HL-60 (cell line): ENCODE measurements around the gene GDPD4.
A peak's percentile ranks its signal among the peaks of the same experiment; 100 is the strongest.

ENCODE experiments used
- DNase-seq, 2 experiments: peaks; one replicate each; pipeline ENCODE4 v3.0.0-alpha.2; 2010 to 2020; ENCODE audit warnings: low read depth in 1 of 2, low spot score in 1 of 2
- H3K27ac ChIP-seq: fragments of 250-450 bp; sonication (Bioruptor Pico); replicated peaks from 2 replicates; pipeline ENCODE4 v1.5.1; 2020; ENCODE audit warnings: mild to moderate bottlenecking, moderate library complexity
- H3K27me3 ChIP-seq: fragments of 250-450 bp; sonication (Bioruptor Pico); 2 replicates; pipeline ENCODE4 v1.5.1; 2021; ENCODE audit warnings: mild to moderate bottlenecking, moderate library complexity; ENCODE audit not compliant: insufficient read depth, poor library complexity, severe bottlenecking
- H3K4me3 ChIP-seq: replicated peaks from 2 replicates; pipeline ENCODE4 v1.5.1; 2011; ENCODE audit warnings: mild to moderate bottlenecking, control low read depth, low read length; ENCODE audit not compliant: insufficient read depth
- CTCF ChIP-seq: IDR thresholded peaks from one replicate; pipeline ENCODE4 v1.5.1; 2011; ENCODE audit warnings: low read length, control low read depth, inconsistent platforms; ENCODE audit not compliant: insufficient read depth
- GABPA ChIP-seq: IDR thresholded peaks from 2 replicates; pipeline ENCODE4 v1.6.1; 2012; ENCODE audit warnings: low read depth
- POLR2AphosphoS5 ChIP-seq: IDR thresholded peaks from 2 replicates; pipeline ENCODE4 v1.6.1; 2012; ENCODE audit warnings: low read depth
- REST ChIP-seq: IDR thresholded peaks from 2 replicates; pipeline ENCODE4 v1.6.1; 2012; ENCODE audit warnings: low read depth; ENCODE audit not compliant: insufficient replicate concordance
- SPI1 ChIP-seq: IDR thresholded peaks from 2 replicates; pipeline ENCODE4 v1.6.1; 2012; ENCODE audit warnings: low read depth, mild to moderate bottlenecking, borderline replicate concordance

Gene GDPD4

GRCh38 chr11:77187776-77188632 is 113.5 kb downstream of the GDPD4 start:
- Histone ChIP-seq H3K27me3 (no peaks in the 10 kb centered on the region), H3K27ac (no peak overlapping the region), H3K4me3 (no peak overlapping the region)
- no peak for TF ChIP-seq SPI1
- TF ChIP-seq CTCF = peak; percentile 88
- no peak for TF ChIP-seq POLR2AphosphoS5
- peak; percentile 44 to 79 for DNase-seq

- no peak for DNase-seq
- no peaks in the 10 kb centered on the region for H3K27me3 ChIP-seq
- H3K4me3 ChIP-seq = no peak overlapping the region
- TF ChIP-seq REST (no peak), SPI1 (peak; percentile 59; the same call in 1 of the 2 replicates)
- H3K27ac ChIP-seq = no peak overlapping the region
Measured at GRCh38 chr11:77187111-77187750, 114.3 kb downstream of the GDPD4 start.

GRCh38 chr11:77186302-77186701 is 115.2 kb downstream of the GDPD4 start:
- no peak overlapping the region for H3K4me3 ChIP-seq
- TF ChIP-seq REST (no peak), SPI1 (no peak), CTCF (no peak), POLR2AphosphoS5 (no peak), GABPA (no peak)
- no peak for DNase-seq
- no peak overlapping the region for H3K27ac ChIP-seq
- no peaks in the 10 kb centered on the region for H3K27me3 ChIP-seq

- DNase-seq = no peak
- no peak for TF ChIP-seq SPI1
- no peak for TF ChIP-seq GABPA
- no peak for TF ChIP-seq CTCF
- no peak for TF ChIP-seq POLR2AphosphoS5
- TF ChIP-seq REST = no peak
- H3K4me3 ChIP-seq = no peak overlapping the region
- no peaks in the 10 kb centered on the region for H3K27me3 ChIP-seq
- H3K27ac ChIP-seq = no peak overlapping the region
Measured at GRCh38 chr11:77184136-77184860, 117.2 kb downstream of the GDPD4 start.
